Gastroesophageal sphincter (tissue), 4 donors: ENCODE results near the gene LYG1. TPM values are rescaled to one million over a fixed set of nuclear protein-coding genes. Genes with fewer than 3 reads are reported as not detected.

ENCODE experiments used
- ATAC-seq: fragments of 150-250 bp; one replicate; pipeline ENCODE4 v1.9.1; 2016; ENCODE audit warnings: mild to moderate bottlenecking, moderate library complexity
- H3K27ac ChIP-seq, 4 donors: fragments of 200-600 bp; sonication (generic) in 3 of 4; 1 replicate in 3 of 4; 2 replicates in 1 of 4; pipeline ENCODE4 v1.5.1; 2016 to 2019
- H3K27me3 ChIP-seq: fragments of 200-600 bp; sonication (generic); one replicate; pipeline ENCODE4 v1.5.1; 2019
- H3K36me3 ChIP-seq, 2 donors: fragments of 200-600 bp; sonication (generic); one replicate each; pipeline ENCODE4 v1.5.1; 2019; ENCODE audit warnings: control low read depth in 1 of 2
- H3K4me1 ChIP-seq, 3 donors: fragments of 200-600 bp; sonication (generic); 1 replicate in 2 of 3; 2 replicates in 1 of 3; pipeline ENCODE4 v1.5.1; 2016 to 2019; ENCODE audit warnings: control low read depth in 2 of 3
- H3K4me3 ChIP-seq, 2 donors: fragments of 200-600 bp; sonication (generic); one replicate each; pipeline ENCODE4 v1.5.1; 2019; ENCODE audit warnings: mild to moderate bottlenecking in 1 of 2, moderate library complexity in 1 of 2
- H3K9me3 ChIP-seq, 3 donors: fragments of 200-600 bp; sonication (generic); one replicate each; pipeline ENCODE4 v1.5.1; 2017 to 2019; ENCODE audit warnings: control low read depth in 2 of 3
- EP300 ChIP-seq: sonication (generic); formaldehyde crosslinking; IDR thresholded peaks from one replicate; pipeline ENCODE4 v1.6.1; 2017; ENCODE audit warnings: antibody characterized with exemption, mild to moderate bottlenecking
- POLR2A ChIP-seq, 2 donors: fragments of 450-650 bp; IDR thresholded peaks; one replicate each; pipeline ENCODE4 v1.6.1; 2017; ENCODE audit warnings: antibody characterized with exemption in 2 of 2, mild to moderate bottlenecking in 2 of 2, moderate library complexity in 1 of 2
- POLR2AphosphoS5 ChIP-seq: sonication (generic); formaldehyde crosslinking; IDR thresholded peaks from one replicate; pipeline ENCODE4 v1.6.1; 2017; ENCODE audit warnings: antibody characterized with exemption
- WGBS, 2 donors: methylation state at CpG; one replicate each; pipeline ENCODE4 v1.1.5; 2018; ENCODE audit warnings: low coverage in 1 of 2; 5-methylcytosine and 5-hydroxymethylcytosine counted together
- total RNA-seq, 4 donors: library from RNA; depleted of rRNA; stranded (reverse); fragments of >200 nt; gene quantifications; one replicate each; pipeline ENCODE4 v1.1.0, GENCODE V29; 2016
- TF ChIP-seq, protein P1 (sequence below), 4 experiments: fragments of 200-600 bp in 2 of 4; fragments of 450-650 bp in 2 of 4; sonication (generic) in 1 of 4; IDR thresholded peaks; one replicate each; pipeline ENCODE4 v1.5.1; 2017 to 2019; ENCODE audit warnings: antibody characterized with exemption in 4 of 4, mild to moderate bottlenecking in 2 of 4, moderate library complexity in 2 of 4

The LYG1 gene
- total RNA-seq, 4 donors from 2014 or later = 0.58 to 1.2 TPM; not detected in 2

GRCh38 chr2:99275882-99276281, 25.1 kb downstream of the LYG1 start:
- no peak overlapping the region for H3K4me3 ChIP-seq
- H3K9me3 ChIP-seq = peaks cover 0 to 11% (median 0%) of the 10 kb centered on the region in 3 donors
- ATAC-seq = no peak
- no peak overlapping the region for H3K27ac ChIP-seq
- H3K27me3 ChIP-seq = no peaks in the 10 kb centered on the region
- TF ChIP-seq POLR2A (IDR thresholded peaks at IDR 0.05) (no peak), EP300 (no peak), POLR2AphosphoS5 (no peak)
- TF ChIP-seq, protein P1, sequence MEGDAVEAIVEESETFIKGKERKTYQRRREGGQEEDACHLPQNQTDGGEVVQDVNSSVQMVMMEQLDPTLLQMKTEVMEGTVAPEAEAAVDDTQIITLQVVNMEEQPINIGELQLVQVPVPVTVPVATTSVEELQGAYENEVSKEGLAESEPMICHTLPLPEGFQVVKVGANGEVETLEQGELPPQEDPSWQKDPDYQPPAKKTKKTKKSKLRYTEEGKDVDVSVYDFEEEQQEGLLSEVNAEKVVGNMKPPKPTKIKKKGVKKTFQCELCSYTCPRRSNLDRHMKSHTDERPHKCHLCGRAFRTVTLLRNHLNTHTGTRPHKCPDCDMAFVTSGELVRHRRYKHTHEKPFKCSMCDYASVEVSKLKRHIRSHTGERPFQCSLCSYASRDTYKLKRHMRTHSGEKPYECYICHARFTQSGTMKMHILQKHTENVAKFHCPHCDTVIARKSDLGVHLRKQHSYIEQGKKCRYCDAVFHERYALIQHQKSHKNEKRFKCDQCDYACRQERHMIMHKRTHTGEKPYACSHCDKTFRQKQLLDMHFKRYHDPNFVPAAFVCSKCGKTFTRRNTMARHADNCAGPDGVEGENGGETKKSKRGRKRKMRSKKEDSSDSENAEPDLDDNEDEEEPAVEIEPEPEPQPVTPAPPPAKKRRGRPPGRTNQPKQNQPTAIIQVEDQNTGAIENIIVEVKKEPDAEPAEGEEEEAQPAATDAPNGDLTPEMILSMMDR (IDR thresholded peaks at IDR 0.05) = no peak
- WGBS, 2 donors = 50 to 87% methylated on average over 3 to 6 of the region's 7 CpGs
- H3K4me1 ChIP-seq = no peaks in the 10 kb centered on the region
- peaks cover 0 to 14% of the 10 kb centered on the region in 2 donors for H3K36me3 ChIP-seq

DNA sequence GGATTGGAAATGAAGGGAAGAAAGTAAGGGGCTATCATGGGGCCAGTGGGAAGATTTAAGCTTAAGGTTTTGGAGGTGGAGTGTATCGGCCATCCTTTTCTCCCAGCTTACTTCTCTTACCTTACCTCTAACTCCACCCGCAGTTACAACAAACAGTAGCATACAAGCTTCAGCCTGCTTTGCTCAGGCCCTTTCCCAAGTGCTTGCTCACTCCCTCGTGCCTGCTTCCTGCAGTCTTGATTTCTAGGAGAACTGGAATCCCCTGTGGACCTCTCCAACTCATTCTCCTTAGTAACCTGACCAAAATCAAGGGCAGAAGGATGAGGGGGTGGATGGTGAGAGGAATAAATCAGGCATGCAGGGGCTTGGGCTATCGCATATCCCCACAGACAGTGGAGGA, 39.8 kb downstream of the LYG1 start:
- Histone ChIP-seq H3K36me3 (peaks cover 0 to 11% of the 10 kb centered on the region in 2 donors), H3K4me3 (no peak overlapping the region), H3K9me3 (no peaks in the 10 kb centered on the region), H3K27ac (no peak overlapping the region), H3K4me1 (no peaks in the 10 kb centered on the region), H3K27me3 (no peaks in the 10 kb centered on the region)
- TF ChIP-seq, protein P1 (IDR thresholded peaks at IDR 0.05) = no peak
- TF ChIP-seq POLR2AphosphoS5 (no peak), EP300 (no peak), POLR2A (IDR thresholded peaks at IDR 0.05) (no peak)
- no peak for ATAC-seq
- 76 to 86% methylated on average over 2 to 4 of the region's 4 CpGs for WGBS, 2 donors

DNA sequence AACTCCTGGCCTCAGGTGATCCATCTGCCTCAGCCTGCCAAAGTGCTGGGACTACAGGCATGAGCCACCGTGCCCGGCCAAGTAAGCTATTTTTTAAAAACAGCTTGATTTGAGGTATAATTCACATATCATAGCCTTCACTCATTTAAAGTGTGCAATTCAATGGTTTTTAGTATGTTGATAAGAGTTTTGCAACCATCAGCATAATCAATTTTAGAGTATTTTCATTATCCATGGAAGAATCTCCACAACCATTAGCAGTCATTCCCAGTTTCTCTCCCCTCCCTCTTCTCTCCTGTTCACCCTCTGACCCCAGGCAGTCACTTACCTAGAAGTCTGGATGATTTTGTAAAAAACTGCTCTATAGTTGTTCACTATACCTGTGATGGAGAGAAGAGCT, 40.8 kb downstream of the LYG1 start:
- H3K4me3 ChIP-seq = no peak overlapping the region
- no peak overlapping the region for H3K27ac ChIP-seq
- 89 to 100% methylated on average over 1 to 2 of the region's 2 CpGs for WGBS, 2 donors
- no peaks in the 10 kb centered on the region for H3K27me3 ChIP-seq
- no peaks in the 10 kb centered on the region for H3K9me3 ChIP-seq
- ATAC-seq = no peak
- peaks cover 0 to 11% of the 10 kb centered on the region in 2 donors for H3K36me3 ChIP-seq
- no peak for TF ChIP-seq POLR2AphosphoS5
- TF ChIP-seq, protein P1 (IDR thresholded peaks at IDR 0.05) = no peak
- TF ChIP-seq EP300 = no peak
- TF ChIP-seq POLR2A (IDR thresholded peaks at IDR 0.05) = no peak
- H3K4me1 ChIP-seq = no peaks in the 10 kb centered on the region

DNA sequence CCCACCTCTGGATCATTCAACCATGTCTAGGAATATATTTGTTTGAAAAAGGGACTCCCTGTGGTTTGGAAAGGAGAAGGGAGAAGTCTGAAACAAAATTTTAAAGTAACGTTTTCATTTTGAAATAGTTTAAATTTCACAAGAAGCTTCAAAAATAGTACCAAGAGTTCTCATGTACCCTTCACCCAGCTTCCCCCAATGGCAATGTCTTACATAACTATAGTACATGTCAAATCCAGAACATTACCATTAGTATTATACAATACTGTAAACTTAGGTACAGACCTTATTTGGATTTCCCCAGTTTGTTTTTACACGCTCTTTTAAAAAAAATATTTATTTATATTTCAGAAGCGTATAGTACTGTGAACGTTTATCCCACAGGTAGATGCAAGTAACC, 41.5 kb downstream of the LYG1 start:
- Histone ChIP-seq H3K27me3 (no peaks in the 10 kb centered on the region), H3K27ac (no peak overlapping the region), H3K36me3 (peaks cover 0 to 11% of the 10 kb centered on the region in 2 donors), H3K4me3 (no peak overlapping the region), H3K9me3 (no peaks in the 10 kb centered on the region), H3K4me1 (no peaks in the 10 kb centered on the region)
- 86 to 89% methylated on average over 4 of the region's 4 CpGs for WGBS, 2 donors
- TF ChIP-seq POLR2A (IDR thresholded peaks at IDR 0.05) (no peak), EP300 (no peak), POLR2AphosphoS5 (no peak)
- TF ChIP-seq, protein P1 (IDR thresholded peaks at IDR 0.05) = no peak
- ATAC-seq = no peak

DNA sequence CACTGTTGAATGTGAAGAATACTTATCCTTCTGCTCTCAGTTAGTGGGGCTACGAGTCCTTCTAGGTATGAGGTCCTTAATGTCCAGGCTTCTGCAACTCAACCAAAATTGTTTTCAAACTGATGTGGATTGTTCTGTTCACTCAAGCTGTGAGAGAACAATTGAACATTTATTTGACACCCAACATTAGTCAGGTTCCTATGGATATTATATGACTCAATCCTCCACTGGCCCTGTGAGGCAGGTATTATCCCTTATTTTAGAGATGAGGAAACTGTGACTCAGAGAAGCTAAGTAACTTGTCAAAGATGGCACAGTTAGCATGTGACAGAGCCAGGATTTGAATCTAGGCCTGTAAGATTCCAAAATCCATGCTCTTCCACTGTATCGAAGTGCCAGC, 44.3 kb downstream of the LYG1 start:
- no peak overlapping the region for H3K4me3 ChIP-seq
- no peak for TF ChIP-seq POLR2AphosphoS5
- TF ChIP-seq, protein P1 (IDR thresholded peaks at IDR 0.05) = no peak
- no peak for TF ChIP-seq EP300
- no peak for TF ChIP-seq POLR2A (IDR thresholded peaks at IDR 0.05)
- H3K27me3 ChIP-seq = no peaks in the 10 kb centered on the region
- H3K4me1 ChIP-seq = no peaks in the 10 kb centered on the region
- no peaks in the 10 kb centered on the region for H3K36me3 ChIP-seq
- ATAC-seq = no peak
- WGBS, 2 donors = 96 to 100% methylated on average over 2 of the region's 2 CpGs
- H3K9me3 ChIP-seq = no peaks in the 10 kb centered on the region
- H3K27ac ChIP-seq = no peak overlapping the region
